K562 (cell line): Measurements from ENCODE around the gene VEGFC. TPM values are rescaled to one million over a fixed set of nuclear protein-coding genes. Genes with fewer than 3 reads are reported as not detected.

Experiments used
- ATAC-seq: fragments of 200-7000 bp; cut with Tn5 transposase; 3 replicates; pipeline ENCODE4 v1.9.1; 2020; ENCODE audit warnings: moderate library complexity
- BruUV-seq: library from RNA; stranded (reverse); fragments of 400-500 nt; replicated peaks from 2 replicates; lab custom pipeline; 2021; lab: Mats Ljungman, UMichigan
- CTCF ChIA-PET: fragments of 300-600 bp; formaldehyde crosslinking; extraction: SDS; loops from one replicate; lab custom pipeline; 2021; ENCODE audit warnings: low intra/inter-chr PET ratio; lab: Yijun Ruan, JAX
- POLR2A ChIA-PET: fragments of 300-600, 350-650 bp; sonication (Branson Sonifier 250); formaldehyde crosslinking; extraction: SDS; loops from one replicate; lab custom pipeline; 2021; ENCODE audit warnings: antibody characterized with exemption, inconsistent platforms; lab: Yijun Ruan, JAX
- DNase-seq, 4 experiments: peaks; one replicate each; pipeline versions ENCODE4 v3.0.0 to v3.0.0-alpha.2; 2011 to 2018; ENCODE audit warnings: low spot score in 3 of 4, mixed read lengths in 3 of 4; ENCODE audit errors: extremely low read depth in 1 of 4
- FAIRE-seq: peaks from 2 replicates; lab custom pipeline; 2011; peaks lifted over from hg19 to GRCh38; lab: Jason Lieb, UNC
- H2AFZ ChIP-seq: 2 replicates; pipeline ENCODE4 v1.6.0; 2011; ENCODE audit warnings: low read depth, low read length, control low read depth, inconsistent platforms
- H3K27ac ChIP-seq: fragments of 200-600 bp; 3 replicates; pipeline ENCODE4 v1.8.0; 2011; ENCODE audit warnings: low read depth, mild to moderate bottlenecking, control low read depth, inconsistent platforms, low read length, moderate library complexity, mixed read lengths; ENCODE audit errors: extremely low read depth
- H3K27me3 ChIP-seq, 2 experiments: fragments of 300-600 bp in 1 of 2; 2 replicates in 1 of 2; 3 replicates in 1 of 2; pipeline versions ENCODE4 v1.6.0 to v1.8.0; 2011; ENCODE audit warnings: inconsistent platforms in 2 of 2, low read length in 2 of 2, mild to moderate bottlenecking in 1 of 2, mixed read lengths in 1 of 2, moderate library complexity in 1 of 2; ENCODE audit not compliant: control insufficient read depth in 2 of 2, insufficient read depth in 2 of 2
- H3K36me3 ChIP-seq: fragments of 300-600 bp; 3 replicates; pipeline ENCODE4 v1.8.0; 2011; ENCODE audit warnings: mild to moderate bottlenecking, low read length, inconsistent platforms; ENCODE audit not compliant: control insufficient read depth, insufficient read depth
- H3K4me1 ChIP-seq, 2 experiments: fragments of 200-600 bp in 1 of 2; replicated peaks in 1 of 2; 2 replicates in 1 of 2; 3 replicates in 1 of 2; pipeline versions ENCODE4 v1.5.1 to v1.8.0; 2011; ENCODE audit warnings: inconsistent platforms in 2 of 2, low read length in 2 of 2, mild to moderate bottlenecking in 1 of 2, mixed read lengths in 1 of 2, moderate library complexity in 1 of 2; ENCODE audit not compliant: control insufficient read depth in 2 of 2, insufficient read depth in 2 of 2
- H3K4me2 ChIP-seq: 2 replicates; pipeline ENCODE4 v1.6.1; 2011; ENCODE audit warnings: low read length, control low read depth, inconsistent platforms, mixed read lengths; ENCODE audit not compliant: insufficient read depth
- H3K4me3 ChIP-seq: fragments of 200-600 bp; sonication (generic), shearing (Covaris generic); 2 replicates; pipeline ENCODE4 v1.5.1; 2016; ENCODE audit warnings: control low read depth, inconsistent platforms
- H3K79me2 ChIP-seq: fragments of 200-600 bp; 3 replicates; pipeline ENCODE4 v1.8.0; 2011; ENCODE audit warnings: low read length, inconsistent platforms; ENCODE audit not compliant: control insufficient read depth, insufficient read depth
- H3K9ac ChIP-seq, 2 experiments: 2 replicates each; pipeline versions ENCODE4 v1.6.0 to v1.6.1; 2011; ENCODE audit warnings: low read depth in 2 of 2, low read length in 2 of 2, control low read depth in 1 of 2, inconsistent platforms in 1 of 2, mild to moderate bottlenecking in 1 of 2, mixed read lengths in 1 of 2; ENCODE audit not compliant: insufficient read depth in 1 of 2
- H3K9me1 ChIP-seq: one replicate; pipeline ENCODE4 v1.6.0; 2011; ENCODE audit warnings: inconsistent platforms, mild to moderate bottlenecking, low read length, moderate library complexity; ENCODE audit not compliant: control insufficient read depth, insufficient read depth
- H3K9me3 ChIP-seq: replicated peaks from 2 replicates; pipeline ENCODE4 v1.5.1; 2011; ENCODE audit warnings: low read depth, low read length, inconsistent platforms; ENCODE audit not compliant: control insufficient read depth, insufficient read depth
- H4K20me1 ChIP-seq: replicated peaks from 2 replicates; pipeline ENCODE4 v1.6.1; 2011; ENCODE audit warnings: low read length, inconsistent platforms, mixed read lengths; ENCODE audit not compliant: control insufficient read depth, insufficient read depth
- E2F4 ChIP-seq: sonication (generic); formaldehyde crosslinking; IDR thresholded peaks from 2 replicates; pipeline ENCODE4 v1.8.0; 2022; ENCODE audit warnings: mild to moderate bottlenecking, low read depth, missing genetic modification reagents
- ETV6 ChIP-seq, 3 experiments: fragments of 150-350 bp in 1 of 3; sonication (generic) in 1 of 3; formaldehyde crosslinking in 1 of 3; IDR thresholded peaks; 2 replicates each; pipeline versions ENCODE4 v1.6.1 to v1.8.0; 2014 to 2022; ENCODE audit warnings: borderline replicate concordance in 2 of 3, low read depth in 2 of 3, antibody characterized with exemption in 1 of 3, low read length in 1 of 3, mild to moderate bottlenecking in 1 of 3, missing genetic modification reagents in 1 of 3
- GATAD2B ChIP-seq: fragments of 450-650 bp; IDR thresholded peaks from 2 replicates; pipeline ENCODE4 v1.6.1; 2017; ENCODE audit warnings: mild to moderate bottlenecking, borderline replicate concordance
- NR1H2 ChIP-seq: sonication (generic); formaldehyde crosslinking; IDR thresholded peaks from 2 replicates; pipeline ENCODE4 v1.4.0; 2020; ENCODE audit warnings: mild to moderate bottlenecking, missing genetic modification reagents
- SNIP1 ChIP-seq: fragments of 450-650 bp; IDR thresholded peaks from 2 replicates; pipeline ENCODE4 v1.7.1; 2017; ENCODE audit warnings: low read depth, mild to moderate bottlenecking
- USF2 ChIP-seq: sonication (generic); formaldehyde crosslinking; IDR thresholded peaks from 2 replicates; pipeline ENCODE4 v1.5.0; 2020; ENCODE audit warnings: missing genetic modification reagents
- ZBTB43 ChIP-seq: sonication (generic); formaldehyde crosslinking; IDR thresholded peaks from 2 replicates; pipeline ENCODE4 v1.8.0; 2023; ENCODE audit warnings: mild to moderate bottlenecking, missing genetic modification reagents
- ZNF277 ChIP-seq: fragments of 250-450 bp; sonication (Bioruptor Pico); IDR thresholded peaks from 2 replicates; pipeline ENCODE4 v1.8.0; 2022; ENCODE audit warnings: inconsistent platforms, mild to moderate bottlenecking, moderate library complexity, borderline replicate concordance
- ZNF589 ChIP-seq: fragments of 200-800 bp; sonication (Bioruptor generic); IDR thresholded peaks from 2 replicates; pipeline ENCODE4 v1.6.1; 2016; ENCODE audit warnings: low read depth, missing genetic modification characterization, missing compliant biosample characterization
- WGBS: fragments of 100-300 bp; shearing (Covaris generic); methylation state at CpG from one replicate; pipeline ENCODE4 v1.1.6; 2016; ENCODE audit warnings: low coverage, mixed read lengths; ENCODE audit not compliant: insufficient coverage; ENCODE audit errors: missing lambda C conversion rate; 5-methylcytosine and 5-hydroxymethylcytosine counted together
- in situ Hi-C: fragments of 300-500 bp; cut with MboI; formaldehyde crosslinking; loops from 4 replicates; pipeline ENCODE4 v1.15.0; 2018; ENCODE audit warnings: inconsistent platforms, mixed read lengths
- intact Hi-C: fragments of 100-400 bp; cut with micrococcal nuclease; formaldehyde crosslinking; loops from 2 replicates; pipeline ENCODE4 v1.14.2; 2022
- polyA plus RNA-seq, 8 experiments: library from polyadenylated mRNA; depleted of rRNA in 4 of 8; stranded (reverse) in 5 of 8; unstranded in 3 of 8; fragments of >200 nt; fragmentation: Nextera tagmentation in 2 of 8; fragmentation: Illumina TruSeq in 1 of 8; extraction: Ambion mirVana in 2 of 8; extraction: Trizol in 1 of 8; gene quantifications; 2 replicates each; pipeline versions ENCODE4 v1.2.1 to v1.2.3, GENCODE V29; 2011 to 2014; ENCODE audit warnings: inconsistent platforms in 1 of 8, missing spikeins in 1 of 8
- total RNA-seq, 7 experiments: library from RNA; depleted of rRNA in 6 of 7; stranded (reverse); fragments of >200 nt in 6 of 7; fragmentation: Illumina TruSeq in 2 of 7; extraction: Trizol in 2 of 7; gene quantifications; 2 replicates each; pipeline versions ENCODE4 v1.2.1 to v1.2.3, GENCODE V29; 2011 to 2021; ENCODE audit warnings: low replicate concordance in 1 of 7

VEGFC gene
- total and polyA plus RNA-seq, 9 of the 15 experiments (the other 6 are each of a cell fraction or from before 2014, with no cell fraction given), result not detected

- no peak for TF ChIP-seq ZNF277 (CRISPR knock-in tag)
- TF ChIP-seq ETV6 (IDR thresholded peaks at IDR 0.05; ENCODE audit: borderline replicate concordance in 1 of 2, low read depth in 2 of 2, low read length in 1 of 2), result no peak
- no peak for TF ChIP-seq ETV6 (CRISPR knock-in tag; IDR thresholded peaks at IDR 0.05; ENCODE audit: borderline replicate concordance)
- TF ChIP-seq E2F4, result no peak
- TF ChIP-seq, all 486 proteins: peak for 0
These were observed 146.4 kb downstream of the VEGFC start (continued) for GRCh38 chr4:176646311-176646710.

GRCh38 chr4:176645246-176645960 is 147.3 kb downstream of the VEGFC start:
- POLR2A ChIA-PET, result no interaction called here
- DNase-seq (no peak), FAIRE-seq (no peak), ATAC-seq (no peak)
- Histone ChIP-seq H3K79me2 (no peaks in the 10 kb centered on the region), H4K20me1 (no peaks in the 10 kb centered on the region), H3K36me3 (no peaks in the 10 kb centered on the region), H3K4me3 (no peak overlapping the region), H3K27ac (no peak overlapping the region), H2AFZ (no peak overlapping the region), H3K4me2 (no peak overlapping the region), H3K27me3 (no peaks in the 10 kb centered on the region), H3K9me1 (no peaks in the 10 kb centered on the region), H3K9ac (no peak overlapping the region), H3K9me3 (no peaks in the 10 kb centered on the region), H3K4me1 (no peaks in the 10 kb centered on the region)
- CTCF ChIA-PET, result no interaction called here
- no TSS peak for BruUV-seq
- intact Hi-C loops, result no loop called here
- no peak for TF ChIP-seq ZNF589 (CRISPR knock-in tag)
- no peak for TF ChIP-seq ZBTB43 (CRISPR knock-in tag)
- TF ChIP-seq USF2, result no peak
- TF ChIP-seq NR1H2, result no peak
- TF ChIP-seq GATAD2B, result no peak
- TF ChIP-seq SNIP1, result no peak
- 0% methylated on average over 8 of the region's 8 CpGs for WGBS
- in situ Hi-C loops, result no loop called here
